GM13977 (cell line): Measurements from ENCODE around the gene PLXNA2.

Source experiments
- DNase-seq: peaks from one replicate; pipeline ENCODE4 v3.0.0; 2012; ENCODE audit warnings: low spot score
- in situ Hi-C: fragments of 300-500 bp; cut with MboI; formaldehyde crosslinking; loops from one replicate; pipeline ENCODE4 v1.12.0; 2022; ENCODE audit warnings: low sequenced_read_pairs, low pct_unique_long_range_greater_than_20kb, mixed read lengths, inconsistent platforms; ENCODE audit not compliant: unreplicated experiment
- TF ChIP-seq, protein P1 (sequence below): IDR thresholded peaks from 2 replicates; pipeline ENCODE4 v1.5.1; 2012; ENCODE audit warnings: mild to moderate bottlenecking, control low read depth; ENCODE audit not compliant: insufficient read depth; ENCODE audit errors: extremely low read depth, missing control alignments

PLXNA2 gene

DNA sequence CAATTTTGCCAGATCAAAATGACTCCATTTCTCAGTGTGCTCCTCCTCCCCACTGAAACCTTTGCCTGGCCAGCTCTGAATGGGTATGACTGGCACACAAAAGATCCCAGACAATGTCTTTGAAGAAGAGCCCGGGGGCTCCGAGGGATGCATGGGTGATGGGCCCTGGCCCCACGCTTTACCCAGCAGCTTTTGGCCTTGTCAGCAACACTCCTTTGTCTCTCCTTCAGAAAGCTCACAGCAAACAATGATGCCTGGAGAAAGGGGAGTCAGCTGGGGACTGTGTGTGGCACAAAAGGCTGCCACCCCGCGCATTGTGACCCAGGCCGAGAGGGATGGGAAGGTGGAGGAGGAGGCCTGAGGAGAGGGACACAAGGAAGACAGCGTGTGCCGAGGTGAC is 45.9 kb downstream of the PLXNA2 start:
- TF ChIP-seq, protein P1, sequence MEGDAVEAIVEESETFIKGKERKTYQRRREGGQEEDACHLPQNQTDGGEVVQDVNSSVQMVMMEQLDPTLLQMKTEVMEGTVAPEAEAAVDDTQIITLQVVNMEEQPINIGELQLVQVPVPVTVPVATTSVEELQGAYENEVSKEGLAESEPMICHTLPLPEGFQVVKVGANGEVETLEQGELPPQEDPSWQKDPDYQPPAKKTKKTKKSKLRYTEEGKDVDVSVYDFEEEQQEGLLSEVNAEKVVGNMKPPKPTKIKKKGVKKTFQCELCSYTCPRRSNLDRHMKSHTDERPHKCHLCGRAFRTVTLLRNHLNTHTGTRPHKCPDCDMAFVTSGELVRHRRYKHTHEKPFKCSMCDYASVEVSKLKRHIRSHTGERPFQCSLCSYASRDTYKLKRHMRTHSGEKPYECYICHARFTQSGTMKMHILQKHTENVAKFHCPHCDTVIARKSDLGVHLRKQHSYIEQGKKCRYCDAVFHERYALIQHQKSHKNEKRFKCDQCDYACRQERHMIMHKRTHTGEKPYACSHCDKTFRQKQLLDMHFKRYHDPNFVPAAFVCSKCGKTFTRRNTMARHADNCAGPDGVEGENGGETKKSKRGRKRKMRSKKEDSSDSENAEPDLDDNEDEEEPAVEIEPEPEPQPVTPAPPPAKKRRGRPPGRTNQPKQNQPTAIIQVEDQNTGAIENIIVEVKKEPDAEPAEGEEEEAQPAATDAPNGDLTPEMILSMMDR, result no peak
- no peak for DNase-seq
- in situ Hi-C loops, result no loop called here

DNA sequence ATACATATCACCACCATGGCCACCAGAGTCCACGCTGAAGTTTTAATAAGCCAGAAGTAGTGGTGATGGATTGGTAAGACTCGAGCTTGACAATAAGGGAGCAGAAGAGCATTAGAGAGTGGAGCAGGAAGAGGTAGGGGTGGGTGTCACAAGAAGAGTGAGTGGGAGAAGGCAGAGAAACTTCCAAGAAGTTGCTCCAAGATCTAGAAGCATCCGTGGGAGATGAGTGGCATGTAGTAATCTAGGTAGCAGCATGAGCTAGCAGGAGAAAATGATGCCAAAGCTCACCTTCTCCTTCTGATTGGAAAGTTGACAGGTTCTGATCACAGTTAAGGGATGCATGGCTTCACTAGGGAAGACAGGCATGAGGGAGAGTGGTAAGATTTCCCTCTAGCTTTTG is 49.2 kb downstream of the PLXNA2 start:
- no peak for DNase-seq
- in situ Hi-C loops, result no loop called here
- TF ChIP-seq, protein P1, result no peak

DNA sequence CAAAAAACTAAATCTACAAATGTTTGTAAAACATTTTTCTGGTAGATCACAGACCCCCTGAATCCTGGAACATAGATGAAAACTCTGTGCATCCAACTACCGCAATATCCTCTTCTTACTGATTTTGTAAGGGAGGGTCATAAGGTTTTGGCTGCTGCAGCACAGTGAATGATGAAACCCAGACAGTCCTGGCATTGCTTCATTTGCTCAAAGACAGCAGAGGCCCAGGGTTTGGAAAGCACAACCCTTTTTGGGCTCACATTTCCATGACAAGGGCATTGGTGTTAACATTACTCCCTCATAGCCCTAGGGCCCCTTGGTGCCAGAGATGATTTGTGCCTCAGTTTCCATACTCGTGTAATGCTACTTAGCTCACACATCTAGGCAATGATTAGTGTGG is 51.2 kb downstream of the PLXNA2 start:
- in situ Hi-C loops, result no loop called here
- TF ChIP-seq, protein P1, result no peak
- no peak for DNase-seq

DNA sequence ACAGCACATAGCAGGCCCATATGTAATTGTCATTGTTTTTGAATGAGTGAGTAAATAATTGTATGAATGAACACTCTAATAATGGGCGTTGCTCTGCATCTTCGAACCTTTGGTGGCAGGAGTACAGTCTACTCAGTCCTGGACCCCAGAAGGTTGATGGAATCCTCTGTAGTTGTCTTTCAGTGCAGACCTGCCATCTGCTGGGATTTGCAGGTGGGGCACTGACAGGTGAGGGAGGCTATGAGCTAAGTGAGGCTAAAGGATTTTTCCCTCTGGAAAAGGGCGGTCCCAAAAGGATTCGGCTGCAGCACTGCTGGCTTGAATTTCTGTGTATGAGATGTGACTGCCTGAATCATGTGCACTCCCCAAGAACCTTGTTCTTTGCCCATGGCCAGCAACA is 53.4 kb downstream of the PLXNA2 start:
- in situ Hi-C loops, result no loop called here
- DNase-seq, result no peak
- TF ChIP-seq, protein P1, result no peak

DNA sequence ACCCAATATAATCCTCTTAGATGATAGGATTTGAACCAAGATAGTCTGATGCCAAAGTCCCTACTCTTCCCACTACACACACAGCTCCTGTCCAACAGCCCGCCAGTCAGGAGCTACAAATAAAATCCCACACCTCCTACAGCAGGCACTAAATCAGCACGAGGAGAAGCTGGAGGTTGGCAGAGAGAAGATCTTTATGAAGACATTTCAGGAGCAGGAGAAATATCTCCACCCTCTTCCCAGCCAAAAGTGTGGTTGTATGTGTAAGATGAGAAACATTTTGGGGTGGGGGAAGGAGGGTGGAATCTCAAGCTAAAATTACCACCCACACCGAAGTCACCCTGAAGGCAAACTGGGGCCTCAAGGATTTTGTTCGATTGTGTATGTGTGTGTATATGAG is 54.5 kb downstream of the PLXNA2 start:
- DNase-seq, result no peak
- TF ChIP-seq, protein P1, result no peak
- in situ Hi-C loops, result no loop called here

DNA sequence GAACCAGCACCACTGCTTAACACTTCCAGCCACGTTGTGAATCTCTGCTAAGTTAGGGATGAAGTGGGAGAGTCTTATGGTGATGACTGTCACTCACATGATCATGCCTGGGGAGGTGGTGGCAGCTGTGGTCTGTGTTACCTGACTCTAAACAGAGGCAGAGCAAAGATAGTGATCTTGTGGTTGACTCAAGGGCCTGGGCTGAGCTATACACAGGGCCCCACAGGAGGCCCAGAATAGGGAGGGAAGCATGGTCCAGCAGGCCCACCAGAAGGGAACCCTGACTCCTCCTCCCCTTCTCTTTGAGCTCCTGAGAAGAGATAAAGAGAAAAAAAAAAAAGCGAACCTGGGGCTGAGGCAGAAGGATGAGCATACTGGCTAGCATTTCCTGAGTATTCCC is 55.0 kb downstream of the PLXNA2 start:
- peak; percentile 56 for DNase-seq
- TF ChIP-seq, protein P1, result no peak
- in situ Hi-C loops, result no loop called here

DNA sequence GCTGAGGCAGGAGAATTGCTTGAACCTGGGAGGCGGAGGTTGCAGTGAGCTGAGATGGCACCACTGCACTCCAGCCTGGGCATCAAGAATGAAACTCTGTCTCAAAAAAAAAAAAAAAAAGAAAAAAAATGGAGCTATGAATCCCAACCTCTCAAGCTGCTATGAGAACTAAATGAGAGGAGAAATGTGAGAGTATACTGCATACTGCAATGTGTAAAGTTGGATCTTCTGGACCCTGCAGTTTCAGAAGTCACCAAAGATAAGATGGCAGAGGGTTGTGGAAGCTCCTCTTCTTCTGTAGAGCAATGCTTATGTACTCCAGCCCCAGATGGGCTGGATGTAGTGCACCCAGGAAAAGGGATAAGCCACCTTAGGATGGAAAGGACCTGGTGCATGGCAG is 55.6 kb downstream of the PLXNA2 start:
- in situ Hi-C loops, result no loop called here
- TF ChIP-seq, protein P1, result no peak
- no peak for DNase-seq
